Kidney (tissue), 14 donors: ENCODE measurements around the gene PDE6B. TPM values are rescaled to one million over a fixed set of nuclear protein-coding genes. Genes with fewer than 3 reads are reported as not detected.
A peak's percentile ranks its signal among the peaks of the same experiment; 100 is the strongest.

ENCODE experiments used
- DNase-seq, 5 donors: peaks; one replicate each; pipeline ENCODE4 v3.0.0-alpha.2; 2013 to 2020
- FAIRE-seq: peaks from 2 replicates; lab custom pipeline; 2012; peaks lifted over from hg19 to GRCh38; lab: Jason Lieb, UNC
- H3K27ac ChIP-seq, 2 donors: one replicate each; pipeline ENCODE4 v1.7.0; 2013; ENCODE audit warnings: low read depth in 2 of 2, low read length in 2 of 2, inconsistent platforms in 1 of 2
- H3K27me3 ChIP-seq: one replicate; pipeline ENCODE4 v1.7.1; 2013; ENCODE audit warnings: low read length, inconsistent platforms; ENCODE audit not compliant: control insufficient read depth, insufficient read depth
- H3K36me3 ChIP-seq, 3 donors: one replicate each; pipeline versions ENCODE4 v1.7.0 to v1.7.1; 2013; ENCODE audit warnings: low read length in 3 of 3, control low read depth in 1 of 3, inconsistent platforms in 1 of 3; ENCODE audit not compliant: insufficient read depth in 3 of 3, control insufficient read depth in 2 of 3
- H3K4me1 ChIP-seq, 3 donors: one replicate each; pipeline versions ENCODE4 v1.7.0 to v1.7.1; 2013; ENCODE audit warnings: low read length in 3 of 3, inconsistent platforms in 1 of 3, low read depth in 1 of 3; ENCODE audit not compliant: control insufficient read depth in 2 of 3, insufficient read depth in 2 of 3
- H3K4me3 ChIP-seq, 3 donors: one replicate each; pipeline versions ENCODE4 v1.7.0 to v1.8.1; 2013; ENCODE audit warnings: low read length in 3 of 3, control low read depth in 1 of 3, inconsistent platforms in 1 of 3
- H3K9ac ChIP-seq, 3 donors: one replicate each; pipeline versions ENCODE4 v1.7.0 to v1.7.1; 2013; ENCODE audit warnings: low read length in 3 of 3, control low read depth in 1 of 3, inconsistent platforms in 1 of 3
- H3K9me3 ChIP-seq, 3 donors: one replicate each; pipeline versions ENCODE4 v1.7.0 to v1.7.1; 2013; ENCODE audit warnings: low read length in 3 of 3, control low read depth in 1 of 3, inconsistent platforms in 1 of 3; ENCODE audit not compliant: control insufficient read depth in 2 of 3, insufficient read depth in 1 of 3
- CTCF ChIP-seq: IDR thresholded peaks from 3 replicates; pipeline ENCODE4 v1.5.1; 2012; ENCODE audit warnings: mild to moderate bottlenecking, moderate library complexity, borderline replicate concordance; ENCODE audit not compliant: insufficient read depth; ENCODE audit errors: extremely low read depth
- intact Hi-C: fragments of 100-400 bp; cut with DNase I; formaldehyde crosslinking; loops from one replicate; pipeline ENCODE4 v1.11.1; 2022
- polyA plus RNA-seq: library from polyadenylated mRNA; stranded (reverse); fragments of 350-450 nt; fragmentation: Illumina TruSeq; extraction: RNeasy Lipid Tissue Mini Kit (QIAGEN cat#74804); gene quantifications from one replicate; pipeline ENCODE4 v1.2.3, GENCODE V29; 2014; ENCODE audit warnings: low read depth, low replicate concordance; ENCODE audit not compliant: insufficient read depth
- total RNA-seq: library from RNA; stranded (reverse); fragmentation: NEBNext Ultra II Directional; extraction: Animal tissue kit (Norgen Biotek cat#: 25700); gene quantifications from one replicate; pipeline ENCODE4 v1.2.1, GENCODE V29; 2021
- donor health status: control.
- donor health status: control.
- donor health status: control.
- donor health status: control.
- donor health status: control.
- donor health status: DM: yes; HTN: yes; CAD: no.
- donor health status: Normal renal cell carcinoma (clear cell type).

PDE6B gene
- total and polyA plus RNA-seq, 2 donors from 2014 or later, result 10.7 to 10.8 TPM

GRCh38 chr4:661881-662761, 36.7 kb downstream of the PDE6B start:
- peak in 2 of 5 donors; percentile 52 to 75 for DNase-seq
- intact Hi-C loops, result no loop called here
- Histone ChIP-seq H3K36me3 (no peaks in the 10 kb centered on the region), H3K4me1 (peaks cover 0 to 6% (median 0%) of the 10 kb centered on the region in 3 donors), H3K9ac (no peak overlapping the region), H3K4me3 (no peak overlapping the region), H3K27ac (no peak overlapping the region), H3K27me3 (no peaks in the 10 kb centered on the region), H3K9me3 (no peaks in the 10 kb centered on the region)
- TF ChIP-seq CTCF, result no peak
- no peak for FAIRE-seq

GRCh38 chr4:663046-663437, 37.7 kb downstream of the PDE6B start:
- TF ChIP-seq CTCF, result no peak
- Histone ChIP-seq H3K36me3 (no peaks in the 10 kb centered on the region), H3K9me3 (no peaks in the 10 kb centered on the region), H3K27ac (no peak overlapping the region), H3K4me1 (peaks cover 0 to 6% (median 0%) of the 10 kb centered on the region in 3 donors), H3K9ac (no peak overlapping the region), H3K27me3 (no peaks in the 10 kb centered on the region), H3K4me3 (peak overlapping the region in 2 of 3 donors; percentile 65 to 75)
- DNase-seq (peak in 1 of 5 donors; percentile 75), FAIRE-seq (no peak)
- intact Hi-C loops, result no loop called here

- peak; percentile 84 to 92 (median 88) for DNase-seq
- H3K9me3 ChIP-seq, result no peaks in the 10 kb centered on the region
- intact Hi-C loops, result no loop called here
Observed at GRCh38 chr4:663438-664428, 38.4 kb downstream of the PDE6B start.

More at GRCh38 chr4:663438-664428, 38.4 kb downstream of the PDE6B start:
- no peak overlapping the region for H3K27ac ChIP-seq
- FAIRE-seq, result no peak
- peaks cover 0 to 6% (median 0%) of the 10 kb centered on the region in 3 donors for H3K4me1 ChIP-seq
- no peak for TF ChIP-seq CTCF
- no peaks in the 10 kb centered on the region for H3K36me3 ChIP-seq
- peak overlapping the region; percentile 11 to 51 (median 49) for H3K9ac ChIP-seq
- no peaks in the 10 kb centered on the region for H3K27me3 ChIP-seq
- H3K4me3 ChIP-seq, result peak overlapping the region; percentile 58 to 75 (median 65)
